ENCODE measurements around the gene DOCK1.

The DOCK1 gene

DNA sequence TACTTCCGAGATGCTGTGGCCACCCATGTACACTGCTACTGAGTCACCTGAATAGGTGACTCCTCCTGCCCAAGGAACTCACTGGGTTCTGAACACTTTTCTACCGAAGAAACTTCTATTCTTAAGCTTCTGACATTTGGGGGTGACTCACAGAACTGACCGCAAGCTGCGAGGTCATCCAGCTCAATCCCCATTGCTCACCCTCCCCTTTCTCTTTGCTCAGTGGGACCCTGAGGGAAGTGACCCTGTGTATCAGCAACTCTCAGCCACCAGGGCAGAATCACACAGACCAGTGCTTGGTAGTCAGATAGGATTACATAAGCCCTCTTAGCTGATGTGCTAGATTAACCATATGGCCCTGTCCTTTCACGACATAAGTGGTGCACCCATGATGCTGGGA, 244.9 kb downstream of the DOCK1 start:
- no peak overlapping the region for H3K4me3 ChIP-seq (ENCODE audit: low read length)
- no peak overlapping the region for H2AFZ ChIP-seq (ENCODE audit: low read depth, low read length)
- H3K27me3 ChIP-seq (ENCODE audit: insufficient read depth, low read length): no peaks in the 10 kb centered on the region
- H3K4me1 ChIP-seq (ENCODE audit: insufficient read depth, low read length): peaks cover 27% of the 10 kb centered on the region
- no peaks in the 10 kb centered on the region for H3K36me3 ChIP-seq (ENCODE audit: insufficient read depth, low read length)
- H3K9me3 ChIP-seq (ENCODE audit: low read length): no peaks in the 10 kb centered on the region

DNA sequence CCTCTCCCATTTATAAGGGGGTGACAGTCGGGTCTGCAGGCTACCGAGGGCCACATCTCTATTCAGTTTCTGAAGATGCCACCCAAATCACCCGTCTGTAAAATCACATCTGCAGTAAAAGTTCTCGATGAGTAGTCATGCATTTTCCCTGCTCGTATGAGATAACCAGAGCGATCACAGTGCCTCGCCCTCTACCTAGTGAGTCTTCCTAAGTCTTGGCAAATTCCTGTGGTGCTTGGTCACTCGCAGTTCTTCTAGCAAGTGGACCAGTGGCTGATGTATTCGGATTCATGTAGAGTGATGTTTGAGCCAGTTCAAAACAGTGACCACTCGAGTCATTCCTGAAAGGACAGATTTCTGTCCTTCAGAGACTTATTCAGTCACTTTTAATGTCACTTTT, 246.3 kb downstream of the DOCK1 start:
- Histone ChIP-seq H3K27me3 (ENCODE audit: insufficient read depth, low read length) (no peaks in the 10 kb centered on the region), H3K4me3 (ENCODE audit: low read length) (no peak overlapping the region), H2AFZ (ENCODE audit: low read depth, low read length) (no peak overlapping the region), H3K4me1 (ENCODE audit: insufficient read depth, low read length) (peaks cover 19% of the 10 kb centered on the region), H3K9me3 (ENCODE audit: low read length) (no peaks in the 10 kb centered on the region), H3K36me3 (ENCODE audit: insufficient read depth, low read length) (no peaks in the 10 kb centered on the region)

DNA sequence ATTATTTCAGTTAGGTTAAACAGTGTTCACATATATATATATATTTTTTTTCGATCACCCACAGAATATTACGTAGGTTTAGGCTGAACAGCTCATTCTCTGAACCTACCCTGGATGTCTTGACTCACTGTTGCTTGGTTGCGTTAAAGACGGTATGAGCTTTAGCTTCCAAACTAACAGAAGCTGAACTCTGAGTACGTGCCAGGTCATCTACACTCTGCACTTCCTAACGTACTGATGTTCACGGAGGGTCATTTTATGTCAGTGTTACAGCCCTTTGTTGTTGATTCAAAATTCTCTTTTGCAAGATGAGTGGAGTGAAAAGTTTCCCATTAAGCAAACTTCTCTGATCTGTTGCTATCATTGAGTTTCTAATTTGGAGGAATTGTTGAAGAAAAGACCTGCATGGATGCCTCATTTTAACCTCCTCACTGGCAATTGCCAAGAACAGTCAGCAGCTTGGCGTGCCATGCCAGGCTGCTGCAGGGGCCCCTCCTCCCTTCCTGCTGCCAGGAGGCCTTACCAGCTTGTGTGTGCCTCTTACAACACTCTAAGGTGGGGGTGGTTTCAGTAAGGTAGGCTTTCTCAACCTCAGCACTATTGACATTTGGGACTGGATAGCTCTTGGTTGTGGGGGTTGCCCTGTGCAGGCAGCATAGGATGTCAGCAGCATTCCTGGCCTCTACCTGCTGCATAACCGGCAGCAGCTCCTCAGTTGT, 246.9 kb downstream of the DOCK1 start:
- H3K9me3 ChIP-seq (ENCODE audit: low read length): no peaks in the 10 kb centered on the region
- no peak overlapping the region for H3K4me3 ChIP-seq (ENCODE audit: low read length)
- peaks cover 16% of the 10 kb centered on the region for H3K4me1 ChIP-seq (ENCODE audit: insufficient read depth, low read length)
- no peaks in the 10 kb centered on the region for H3K36me3 ChIP-seq (ENCODE audit: insufficient read depth, low read length)
- no peak overlapping the region for H2AFZ ChIP-seq (ENCODE audit: low read depth, low read length)
- H3K27me3 ChIP-seq (ENCODE audit: insufficient read depth, low read length): no peaks in the 10 kb centered on the region

DNA sequence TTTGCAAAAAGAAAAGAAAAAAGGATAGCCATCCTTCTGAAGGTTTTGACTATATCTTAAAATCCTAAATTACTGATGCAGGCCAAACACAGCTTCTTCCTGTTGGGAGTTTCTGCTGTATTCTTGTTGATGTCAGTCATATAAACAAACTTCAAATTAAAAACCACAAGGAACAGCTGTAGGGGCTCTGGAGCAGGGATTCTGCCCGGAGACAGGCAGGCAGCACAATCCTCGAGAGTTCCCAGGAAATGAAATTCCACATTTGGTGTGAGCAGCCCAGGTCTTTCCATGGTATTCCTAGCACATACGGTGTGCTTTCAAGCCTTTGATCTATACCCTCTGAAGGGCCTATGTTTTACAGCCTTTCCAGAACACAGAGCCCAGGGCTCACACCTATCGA, 248.0 kb downstream of the DOCK1 start:
- H3K4me3 ChIP-seq (ENCODE audit: low read length): no peak overlapping the region
- H3K27me3 ChIP-seq (ENCODE audit: insufficient read depth, low read length): no peaks in the 10 kb centered on the region
- no peaks in the 10 kb centered on the region for H3K9me3 ChIP-seq (ENCODE audit: low read length)
- H3K4me1 ChIP-seq (ENCODE audit: insufficient read depth, low read length): peaks cover 18% of the 10 kb centered on the region
- no peaks in the 10 kb centered on the region for H3K36me3 ChIP-seq (ENCODE audit: insufficient read depth, low read length)
- H2AFZ ChIP-seq (ENCODE audit: low read depth, low read length): no peak overlapping the region

DNA sequence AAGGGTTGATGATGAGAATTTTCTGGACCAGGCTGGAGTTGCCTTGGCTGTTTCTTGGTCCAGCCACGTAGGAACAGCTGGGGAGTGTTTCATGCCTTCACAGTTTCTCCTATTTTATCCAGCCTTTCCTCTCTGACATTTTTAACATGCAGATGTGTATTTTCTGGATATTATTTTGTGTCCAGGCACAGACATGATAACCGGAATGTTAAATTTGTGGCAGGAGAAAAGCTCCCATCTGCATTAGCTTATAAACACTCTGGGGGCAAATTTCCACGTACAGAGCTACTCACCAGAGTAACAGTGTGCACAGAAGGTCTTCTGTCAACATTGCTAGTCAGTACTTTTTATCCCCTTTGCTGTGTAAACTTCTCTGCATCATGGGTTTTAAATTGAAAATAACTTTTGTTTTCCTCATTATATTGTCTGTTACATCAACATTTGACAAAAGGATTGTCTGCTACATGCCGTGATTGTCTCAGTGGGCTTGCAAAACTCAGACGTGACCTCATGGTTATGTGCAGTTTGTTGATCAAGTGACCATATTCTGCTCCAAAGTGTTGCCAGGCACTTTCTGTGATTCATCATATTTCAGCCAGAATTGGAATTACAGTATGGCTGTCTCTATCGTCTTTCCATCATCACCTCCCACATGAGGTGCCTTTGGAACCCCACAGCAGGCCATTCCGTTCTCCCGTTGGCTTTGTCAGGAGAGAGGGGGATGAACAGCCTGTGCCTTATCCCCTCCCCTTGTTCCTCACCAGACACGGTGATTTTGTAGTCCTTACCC, 249.8 kb downstream of the DOCK1 start:
- Histone ChIP-seq H3K36me3 (ENCODE audit: insufficient read depth, low read length) (no peaks in the 10 kb centered on the region), H3K4me3 (ENCODE audit: low read length) (no peak overlapping the region), H3K4me1 (ENCODE audit: insufficient read depth, low read length) (peaks cover 8% of the 10 kb centered on the region), H3K9me3 (ENCODE audit: low read length) (no peaks in the 10 kb centered on the region), H3K27me3 (ENCODE audit: insufficient read depth, low read length) (no peaks in the 10 kb centered on the region), H2AFZ (ENCODE audit: low read depth, low read length) (no peak overlapping the region)

DNA sequence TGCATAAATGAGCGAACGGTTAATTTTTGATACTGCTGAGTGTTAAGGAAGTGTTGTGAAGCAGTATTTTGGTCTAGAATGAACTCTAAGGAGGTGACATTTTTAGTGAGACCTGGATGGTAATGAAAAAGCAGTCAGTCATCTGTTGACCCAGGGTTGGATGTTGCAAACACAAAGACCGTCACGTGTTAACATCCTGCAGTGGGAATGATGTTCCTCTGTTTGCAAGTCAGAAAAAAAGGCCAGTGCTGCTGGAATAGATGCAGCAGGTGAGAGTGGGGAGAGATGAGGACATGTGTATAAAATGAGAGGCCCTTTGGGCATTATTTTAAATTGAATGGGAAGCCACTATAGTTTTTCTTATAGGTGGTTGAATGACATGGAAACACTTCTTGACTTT, 251.9 kb downstream of the DOCK1 start:
- H3K27me3 ChIP-seq (ENCODE audit: insufficient read depth, low read length): no peaks in the 10 kb centered on the region
- no peak overlapping the region for H2AFZ ChIP-seq (ENCODE audit: low read depth, low read length)
- peaks cover 8% of the 10 kb centered on the region for H3K4me1 ChIP-seq (ENCODE audit: insufficient read depth, low read length)
- no peak overlapping the region for H3K4me3 ChIP-seq (ENCODE audit: low read length)
- no peaks in the 10 kb centered on the region for H3K36me3 ChIP-seq (ENCODE audit: insufficient read depth, low read length)
- no peaks in the 10 kb centered on the region for H3K9me3 ChIP-seq (ENCODE audit: low read length)

DNA sequence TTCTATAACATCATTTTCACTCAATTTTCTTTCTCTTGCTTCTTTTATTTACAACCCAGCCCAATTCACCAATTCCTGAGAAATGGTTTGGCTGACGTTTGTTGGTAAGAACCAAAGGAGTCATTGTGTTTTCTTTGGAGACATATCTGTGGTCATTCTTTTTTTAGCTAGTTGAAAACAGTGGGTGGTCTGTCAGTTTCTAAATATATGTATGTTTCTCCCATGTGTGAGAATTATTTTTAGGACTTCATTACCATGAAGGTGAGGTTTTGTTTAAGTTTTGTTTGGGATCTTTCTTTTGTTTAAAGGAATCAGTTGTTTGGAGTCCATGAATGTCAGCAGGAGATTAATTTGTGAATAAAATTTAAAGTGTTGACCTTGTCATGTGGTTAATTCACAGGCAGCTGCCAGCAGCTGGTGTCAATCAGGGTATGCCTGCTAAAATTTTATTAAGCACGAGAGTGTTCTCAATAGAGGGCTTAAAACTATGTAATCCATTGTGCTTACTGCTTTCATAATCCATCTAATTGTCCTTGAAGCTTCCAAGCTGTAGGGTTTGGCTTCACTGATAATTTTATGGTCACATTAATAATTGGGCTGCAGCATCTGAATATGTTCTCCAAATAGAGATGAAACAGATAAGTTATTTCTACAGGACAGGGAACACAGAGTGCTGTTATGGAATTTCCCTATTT, 252.4 kb downstream of the DOCK1 start:
- H3K27me3 ChIP-seq (ENCODE audit: insufficient read depth, low read length): no peaks in the 10 kb centered on the region
- H3K4me1 ChIP-seq (ENCODE audit: insufficient read depth, low read length): peaks cover 8% of the 10 kb centered on the region
- no peak overlapping the region for H2AFZ ChIP-seq (ENCODE audit: low read depth, low read length)
- no peaks in the 10 kb centered on the region for H3K36me3 ChIP-seq (ENCODE audit: insufficient read depth, low read length)
- no peak overlapping the region for H3K4me3 ChIP-seq (ENCODE audit: low read length)
- no peaks in the 10 kb centered on the region for H3K9me3 ChIP-seq (ENCODE audit: low read length)

DNA sequence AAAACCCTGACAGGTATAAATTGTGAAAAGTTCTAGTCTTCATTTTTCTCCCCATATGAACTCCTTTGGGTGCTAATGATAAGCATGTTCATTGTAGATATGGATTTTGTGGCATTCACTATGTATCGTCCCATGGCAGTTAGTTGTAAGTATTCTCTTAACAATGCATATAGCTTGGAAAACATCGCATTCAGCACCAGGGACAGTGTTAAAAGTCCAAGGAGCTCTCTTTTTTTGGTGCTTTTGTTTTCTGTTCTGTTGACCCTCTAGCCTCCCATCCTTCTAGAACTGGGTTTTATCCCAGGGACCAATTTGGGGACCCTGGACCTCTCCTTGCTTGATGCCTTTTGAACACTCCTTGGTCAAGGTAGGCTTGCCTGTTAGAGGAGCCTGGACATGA, 253.4 kb downstream of the DOCK1 start:
- Histone ChIP-seq H2AFZ (ENCODE audit: low read depth, low read length) (no peak overlapping the region), H3K9me3 (ENCODE audit: low read length) (no peaks in the 10 kb centered on the region), H3K4me3 (ENCODE audit: low read length) (no peak overlapping the region), H3K4me1 (ENCODE audit: insufficient read depth, low read length) (peaks cover 8% of the 10 kb centered on the region), H3K27me3 (ENCODE audit: insufficient read depth, low read length) (no peaks in the 10 kb centered on the region), H3K36me3 (ENCODE audit: insufficient read depth, low read length) (no peaks in the 10 kb centered on the region)

DNA sequence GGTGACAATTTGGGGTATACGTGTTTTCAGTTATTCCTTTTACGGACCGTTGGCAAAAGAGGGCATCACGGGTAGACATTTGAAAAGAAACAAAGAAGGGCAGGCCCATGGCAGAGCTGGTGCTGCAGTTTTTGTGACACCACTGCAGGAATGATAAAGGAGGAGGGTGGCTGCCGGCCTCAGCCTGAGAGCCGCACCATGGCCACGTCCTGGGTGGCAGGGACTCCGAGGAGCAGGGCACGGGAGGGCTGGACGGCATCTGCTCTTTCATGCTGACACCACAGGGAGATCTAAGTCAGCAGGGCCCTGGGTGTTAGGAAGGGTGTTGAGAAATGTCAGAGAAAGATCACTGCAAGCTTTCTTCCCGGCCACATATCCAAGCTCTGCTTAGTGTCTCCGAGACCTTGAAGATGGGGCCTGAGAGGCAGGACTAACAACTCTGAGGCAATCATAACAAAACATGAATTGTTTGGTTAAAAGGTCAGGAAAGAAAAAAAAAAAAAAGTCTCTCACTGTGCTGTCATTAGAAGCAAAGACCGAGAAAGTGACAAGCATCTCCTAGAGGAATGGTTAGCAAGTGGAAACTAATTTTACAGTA, 254.5 kb downstream of the DOCK1 start:
- H3K4me1 ChIP-seq (ENCODE audit: insufficient read depth, low read length): peaks cover 8% of the 10 kb centered on the region
- no peak overlapping the region for H3K4me3 ChIP-seq (ENCODE audit: low read length)
- no peaks in the 10 kb centered on the region for H3K27me3 ChIP-seq (ENCODE audit: insufficient read depth, low read length)
- H3K9me3 ChIP-seq (ENCODE audit: low read length): no peaks in the 10 kb centered on the region
- H2AFZ ChIP-seq (ENCODE audit: low read depth, low read length): no peak overlapping the region
- no peaks in the 10 kb centered on the region for H3K36me3 ChIP-seq (ENCODE audit: insufficient read depth, low read length)

DNA sequence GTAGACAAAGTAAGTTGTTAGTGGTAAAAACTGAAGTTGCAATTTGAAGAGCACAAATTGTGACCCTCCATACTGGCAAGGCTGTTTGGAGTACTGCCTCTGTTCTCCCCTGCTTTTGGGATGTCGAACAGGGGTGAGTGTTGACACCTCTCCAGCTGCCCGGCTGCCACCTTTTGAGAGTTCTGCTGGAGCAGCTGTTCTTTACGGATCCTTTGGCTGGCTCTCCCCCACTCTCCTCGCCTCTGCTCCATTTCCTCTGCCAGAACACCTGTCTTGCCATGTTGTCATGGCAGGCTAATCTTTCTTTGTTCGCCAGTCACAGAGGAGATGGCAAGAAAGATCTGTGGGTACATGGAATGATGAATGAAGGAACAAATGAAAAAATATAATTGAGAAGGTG, 256.3 kb downstream of the DOCK1 start:
- no peaks in the 10 kb centered on the region for H3K27me3 ChIP-seq (ENCODE audit: insufficient read depth, low read length)
- H3K9me3 ChIP-seq (ENCODE audit: low read length): no peaks in the 10 kb centered on the region
- H3K4me3 ChIP-seq (ENCODE audit: low read length): no peak overlapping the region
- H3K4me1 ChIP-seq (ENCODE audit: insufficient read depth, low read length): peaks cover 8% of the 10 kb centered on the region
- no peak overlapping the region for H2AFZ ChIP-seq (ENCODE audit: low read depth, low read length)
- H3K36me3 ChIP-seq (ENCODE audit: insufficient read depth, low read length): no peaks in the 10 kb centered on the region

DNA sequence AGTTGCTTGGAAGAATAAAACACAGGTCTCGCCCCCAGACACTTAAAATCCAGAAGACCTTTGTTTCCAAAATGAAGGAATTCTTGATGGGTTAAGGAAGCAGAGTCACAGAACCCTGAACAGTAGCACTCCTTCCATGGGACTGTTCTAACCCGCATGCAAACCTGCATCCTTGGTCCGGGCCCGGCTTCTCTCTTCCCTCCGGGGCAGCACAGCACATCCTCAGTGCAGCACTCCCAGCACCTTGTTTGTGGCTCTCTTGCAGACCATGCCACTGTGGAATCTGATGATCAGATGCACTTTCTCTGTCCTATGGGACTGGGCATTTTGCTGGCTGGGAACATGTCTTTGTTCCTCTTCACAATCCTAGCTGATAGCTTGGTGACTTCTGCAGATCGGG, 257.6 kb downstream of the DOCK1 start:
- no peaks in the 10 kb centered on the region for H3K9me3 ChIP-seq (ENCODE audit: low read length)
- no peaks in the 10 kb centered on the region for H3K36me3 ChIP-seq (ENCODE audit: insufficient read depth, low read length)
- no peak overlapping the region for H2AFZ ChIP-seq (ENCODE audit: low read depth, low read length)
- no peak overlapping the region for H3K4me3 ChIP-seq (ENCODE audit: low read length)
- H3K27me3 ChIP-seq (ENCODE audit: insufficient read depth, low read length): no peaks in the 10 kb centered on the region
- peaks cover 2% of the 10 kb centered on the region for H3K4me1 ChIP-seq (ENCODE audit: insufficient read depth, low read length)

DNA sequence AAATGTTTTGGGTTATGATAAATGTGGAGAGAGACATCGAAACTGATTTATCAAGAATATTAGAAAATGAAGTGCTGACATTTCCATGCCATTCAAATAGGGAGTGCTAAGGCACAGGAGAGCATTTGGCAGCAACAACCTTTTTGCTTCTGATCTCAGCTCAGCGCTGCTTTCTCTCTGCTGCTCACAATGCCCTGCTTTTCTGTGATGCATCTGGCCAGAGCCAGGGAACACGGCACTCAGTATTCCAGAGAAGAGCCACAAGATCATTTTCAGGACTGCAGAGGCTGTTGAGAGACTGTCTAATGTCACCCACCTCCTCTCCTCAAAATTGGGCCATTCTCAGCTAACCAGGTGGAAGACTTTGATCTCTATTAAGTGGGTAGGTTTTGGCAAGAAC, 263.0 kb downstream of the DOCK1 start:
- Histone ChIP-seq H3K4me3 (ENCODE audit: low read length) (no peak overlapping the region), H2AFZ (ENCODE audit: low read depth, low read length) (no peak overlapping the region), H3K4me1 (ENCODE audit: insufficient read depth, low read length) (no peaks in the 10 kb centered on the region), H3K9me3 (ENCODE audit: low read length) (no peaks in the 10 kb centered on the region), H3K36me3 (ENCODE audit: insufficient read depth, low read length) (peaks cover 6% of the 10 kb centered on the region), H3K27me3 (ENCODE audit: insufficient read depth, low read length) (no peaks in the 10 kb centered on the region)

DNA sequence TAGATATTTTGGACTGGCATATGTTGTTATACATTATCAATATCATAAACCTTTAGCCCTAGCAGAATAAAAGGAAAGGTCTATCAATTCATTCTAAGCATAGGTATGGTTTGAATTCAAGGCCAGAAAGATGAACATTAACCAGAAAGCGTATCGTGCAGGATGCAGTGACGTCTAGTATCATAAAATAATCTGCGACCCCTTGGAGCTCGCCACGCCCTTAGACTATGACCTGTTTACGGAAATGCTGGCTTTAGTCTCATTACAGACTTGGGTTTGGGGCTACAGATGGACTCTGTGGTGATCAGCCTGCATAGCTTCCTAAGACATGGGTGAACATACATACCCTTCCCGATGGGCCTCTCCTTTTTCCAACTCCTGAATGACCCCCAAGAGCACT, 269.6 kb downstream of the DOCK1 start:
- Histone ChIP-seq H3K9me3 (ENCODE audit: low read length) (no peaks in the 10 kb centered on the region), H3K36me3 (ENCODE audit: insufficient read depth, low read length) (peaks cover 11% of the 10 kb centered on the region), H3K27me3 (ENCODE audit: insufficient read depth, low read length) (no peaks in the 10 kb centered on the region), H3K4me3 (ENCODE audit: low read length) (no peak overlapping the region), H3K4me1 (ENCODE audit: insufficient read depth, low read length) (no peaks in the 10 kb centered on the region), H2AFZ (ENCODE audit: low read depth, low read length) (no peak overlapping the region)
